AG04449 (cell line): Measurements from ENCODE around the gene HAO2.
A peak's percentile ranks its signal among the peaks of the same experiment; 100 is the strongest.

ENCODE experiments used
- CTCF ChIA-PET: fragments of 350-600 bp; formaldehyde crosslinking; extraction: SDS; loops from one replicate; lab custom pipeline; 2021; ENCODE audit warnings: antibody characterized with exemption; lab: Yijun Ruan, JAX
- POLR2A ChIA-PET: fragments of 400-600, 350-600 bp; formaldehyde crosslinking; extraction: SDS; loops from one replicate; lab custom pipeline; 2020; ENCODE audit warnings: antibody characterized with exemption, inconsistent platforms; lab: Yijun Ruan, JAX
- DNase-seq: peaks from one replicate; pipeline ENCODE4 v3.0.0-alpha.2; 2010; ENCODE audit warnings: low read depth, low spot score
- H3K4me3 ChIP-seq: 2 replicates; pipeline ENCODE4 v1.5.1; 2011; ENCODE audit warnings: low read depth, mild to moderate bottlenecking, control low read depth, low read length
- TF ChIP-seq, protein P1 (sequence below): IDR thresholded peaks from one replicate; pipeline ENCODE4 v1.5.1; 2011; ENCODE audit warnings: mild to moderate bottlenecking, moderate library complexity, low read length, control low read depth, inconsistent platforms; ENCODE audit not compliant: insufficient read depth; ENCODE audit errors: missing control alignments

The HAO2 gene

DNA sequence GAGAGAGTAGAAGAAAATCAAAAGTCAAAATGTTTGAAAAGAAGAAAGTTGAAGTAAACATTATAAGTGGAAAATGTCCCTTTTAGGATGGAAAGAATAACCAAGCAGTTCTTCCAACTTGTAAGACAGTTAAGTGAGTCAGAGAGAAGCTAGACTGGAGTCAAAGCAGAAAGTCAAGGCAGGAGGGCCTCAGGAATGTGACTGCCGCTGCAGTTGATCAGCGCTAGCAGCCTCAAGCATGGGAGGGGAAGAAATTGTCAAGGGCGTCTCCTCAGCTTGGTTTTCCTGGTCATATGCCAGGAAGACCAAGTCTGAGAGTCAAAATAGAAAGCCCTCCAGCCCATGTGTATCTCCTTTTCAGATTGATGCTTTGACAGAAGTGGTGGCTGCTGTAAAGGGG lies 23.2 kb downstream of the HAO2 start:
- no peak for DNase-seq
- POLR2A ChIA-PET, result no interaction called here
- CTCF ChIA-PET, result no interaction called here
- H3K4me3 ChIP-seq, result no peak overlapping the region
- TF ChIP-seq, protein P1, sequence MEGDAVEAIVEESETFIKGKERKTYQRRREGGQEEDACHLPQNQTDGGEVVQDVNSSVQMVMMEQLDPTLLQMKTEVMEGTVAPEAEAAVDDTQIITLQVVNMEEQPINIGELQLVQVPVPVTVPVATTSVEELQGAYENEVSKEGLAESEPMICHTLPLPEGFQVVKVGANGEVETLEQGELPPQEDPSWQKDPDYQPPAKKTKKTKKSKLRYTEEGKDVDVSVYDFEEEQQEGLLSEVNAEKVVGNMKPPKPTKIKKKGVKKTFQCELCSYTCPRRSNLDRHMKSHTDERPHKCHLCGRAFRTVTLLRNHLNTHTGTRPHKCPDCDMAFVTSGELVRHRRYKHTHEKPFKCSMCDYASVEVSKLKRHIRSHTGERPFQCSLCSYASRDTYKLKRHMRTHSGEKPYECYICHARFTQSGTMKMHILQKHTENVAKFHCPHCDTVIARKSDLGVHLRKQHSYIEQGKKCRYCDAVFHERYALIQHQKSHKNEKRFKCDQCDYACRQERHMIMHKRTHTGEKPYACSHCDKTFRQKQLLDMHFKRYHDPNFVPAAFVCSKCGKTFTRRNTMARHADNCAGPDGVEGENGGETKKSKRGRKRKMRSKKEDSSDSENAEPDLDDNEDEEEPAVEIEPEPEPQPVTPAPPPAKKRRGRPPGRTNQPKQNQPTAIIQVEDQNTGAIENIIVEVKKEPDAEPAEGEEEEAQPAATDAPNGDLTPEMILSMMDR, result no peak

DNA sequence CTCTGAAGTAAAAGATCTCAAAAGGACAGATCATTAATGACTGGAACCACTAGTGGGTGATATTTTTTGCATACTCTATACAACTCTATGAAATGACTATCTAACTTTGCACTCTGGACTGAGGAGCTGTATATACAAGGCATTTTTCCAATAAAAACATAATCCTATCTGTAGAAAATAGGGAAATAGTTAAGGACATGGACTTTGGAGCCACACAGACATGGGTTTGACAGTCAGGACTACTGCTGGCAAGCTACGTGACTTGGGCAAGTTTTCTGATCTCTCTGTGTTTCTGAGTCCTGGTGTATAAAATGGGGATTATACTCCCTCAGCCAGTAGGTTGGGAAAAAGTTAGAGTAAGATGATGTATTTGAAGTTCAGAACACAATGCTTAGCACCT lies 25.5 kb downstream of the HAO2 start:
- ChIA-PET POLR2A (no interaction called here), CTCF (interaction anchor here (0.6 kb wide), 1 partner anchor 129 kb away, joined by 3 read pairs; no protein-coding TSS in a partner anchor)
- no peak for DNase-seq
- H3K4me3 ChIP-seq, result no peak overlapping the region
- TF ChIP-seq, protein P1, result no peak

DNA sequence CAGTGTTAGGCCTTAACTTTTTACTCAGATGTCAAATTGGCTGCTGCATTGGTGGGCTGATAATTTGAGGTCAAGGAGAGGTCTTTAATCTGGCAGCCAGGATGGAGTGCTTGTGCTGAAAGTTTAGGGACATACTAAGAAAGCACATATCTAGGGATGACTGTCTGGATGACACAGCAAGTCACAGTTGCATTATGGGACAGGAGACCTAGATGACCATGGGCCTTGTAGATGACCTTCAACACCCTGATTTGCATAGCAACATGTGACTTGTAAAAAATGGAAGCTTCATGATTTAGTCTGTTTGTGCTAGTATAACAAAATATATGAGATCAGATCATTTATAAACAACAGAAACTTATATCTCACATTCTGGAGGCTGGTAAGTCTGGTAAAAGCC lies 28.4 kb downstream of the HAO2 start:
- TF ChIP-seq, protein P1, result no peak
- DNase-seq, result no peak
- no peak overlapping the region for H3K4me3 ChIP-seq
- CTCF ChIA-PET, result no interaction called here
- POLR2A ChIA-PET, result no interaction called here

DNA sequence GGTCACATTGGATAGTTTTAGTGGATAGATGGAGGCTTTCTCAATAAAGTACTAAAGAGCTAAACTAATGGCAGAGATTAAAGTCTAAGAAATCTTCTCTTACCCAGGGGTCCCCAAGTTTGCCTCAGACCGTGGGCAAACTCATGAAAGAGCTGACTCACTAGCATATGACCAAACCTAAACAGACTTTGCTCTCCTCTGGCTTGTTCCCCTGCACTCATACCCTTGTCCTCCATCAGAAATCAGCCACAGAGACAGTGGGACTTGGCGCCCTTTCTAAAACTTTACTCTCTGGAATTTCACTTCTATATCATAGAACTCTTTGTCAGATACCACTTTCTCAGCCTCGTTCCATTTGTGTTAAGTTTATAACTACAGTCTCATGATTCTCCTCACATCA lies 29.4 kb downstream of the HAO2 start:
- ChIA-PET CTCF (no interaction called here), POLR2A (no interaction called here)
- no peak for DNase-seq
- no peak overlapping the region for H3K4me3 ChIP-seq
- TF ChIP-seq, protein P1, result no peak

DNA sequence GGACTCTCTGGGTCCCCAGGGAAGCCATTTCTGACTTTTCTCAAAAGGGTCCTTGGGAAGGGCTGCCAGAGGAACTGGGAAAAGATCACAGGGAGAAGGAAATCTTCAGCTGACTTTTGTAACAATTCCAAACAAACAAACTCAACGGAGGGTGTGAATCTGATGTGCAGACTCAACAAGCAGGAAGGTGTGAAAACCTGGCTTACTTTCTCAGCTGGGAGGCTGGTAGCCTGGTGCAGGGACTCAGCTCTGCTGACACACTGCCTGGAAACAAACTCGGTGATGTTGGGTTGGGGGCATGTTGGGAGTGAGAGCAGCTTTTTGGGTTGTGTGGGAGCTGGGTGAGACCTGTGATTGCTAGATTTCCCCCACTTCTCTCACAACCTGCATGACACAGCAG lies 36.2 kb downstream of the HAO2 start:
- CTCF ChIA-PET, result no interaction called here
- DNase-seq, result no peak
- POLR2A ChIA-PET, result no interaction called here
- TF ChIP-seq, protein P1, result no peak
- H3K4me3 ChIP-seq, result no peak overlapping the region

DNA sequence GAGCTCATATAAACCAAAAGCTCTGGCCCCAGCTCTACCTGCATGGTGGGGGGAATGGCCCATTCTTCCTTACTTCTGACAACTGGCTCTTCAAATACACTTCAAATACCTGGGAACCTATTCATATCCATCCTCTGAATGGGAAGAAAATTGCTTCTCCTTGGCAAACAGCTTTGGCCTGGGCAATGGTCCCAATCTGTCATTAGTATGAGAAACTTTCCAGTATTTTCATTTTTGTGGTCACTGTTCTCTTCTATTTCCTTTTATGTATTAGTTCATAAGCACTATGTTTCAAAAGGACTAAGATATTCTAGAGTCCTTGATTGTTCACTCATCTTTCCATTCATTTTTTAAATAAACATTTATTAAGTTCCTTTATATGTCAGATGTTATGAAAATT lies 41.1 kb downstream of the HAO2 start:
- no peak overlapping the region for H3K4me3 ChIP-seq
- CTCF ChIA-PET, result no interaction called here
- TF ChIP-seq, protein P1, result no peak
- POLR2A ChIA-PET, result no interaction called here
- DNase-seq, result peak; percentile 38

DNA sequence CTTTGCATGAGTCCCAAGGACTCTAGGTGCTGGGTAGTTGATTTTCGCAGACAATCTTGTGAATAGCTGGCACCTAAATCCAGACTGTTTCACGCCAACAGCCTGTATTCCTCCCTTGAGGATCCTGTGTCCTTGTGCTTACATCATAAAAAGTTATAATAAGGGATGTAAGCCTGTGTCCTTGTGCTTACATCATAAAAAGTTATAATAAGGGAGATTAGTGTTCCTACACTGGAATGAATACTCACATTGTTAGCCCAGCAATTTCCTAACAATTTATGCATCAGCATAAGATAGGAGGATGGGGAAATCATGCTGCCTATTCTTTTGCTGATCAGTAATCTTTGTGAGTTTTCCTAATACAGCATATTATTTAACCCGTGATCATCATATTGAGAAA lies 42.4 kb downstream of the HAO2 start:
- POLR2A ChIA-PET, result no interaction called here
- TF ChIP-seq, protein P1, result no peak
- H3K4me3 ChIP-seq, result no peak overlapping the region
- no peak for DNase-seq
- CTCF ChIA-PET, result interaction anchor here (0.7 kb wide), 1 partner anchor 34 kb away, joined by 3 read pairs; no protein-coding TSS in a partner anchor
